Omental fat pad (tissue), 4 donors: ENCODE results near the gene DUSP14. TPM values are rescaled to one million over a fixed set of nuclear protein-coding genes. Genes with fewer than 3 reads are reported as not detected.

Source experiments
- ATAC-seq: fragments of 150-250 bp; one replicate; pipeline ENCODE4 v1.9.1; 2016; ENCODE audit warnings: mild to moderate bottlenecking, moderate library complexity; ENCODE audit not compliant: low FRiP score
- DNase-seq: peaks from one replicate; pipeline ENCODE4 v3.0.0-alpha.2; 2019; ENCODE audit warnings: low spot score
- total RNA-seq, 4 donors: library from RNA; depleted of rRNA; stranded (reverse); fragments of >200 nt; gene quantifications; one replicate each; pipeline ENCODE4 v1.1.0, GENCODE V29; 2016
- TF ChIP-seq, protein P1 (sequence below), 3 donors: fragments of 450-650 bp; IDR thresholded peaks; one replicate each; pipeline ENCODE4 v1.5.1; 2016 to 2017; ENCODE audit warnings: antibody characterized with exemption in 3 of 3, mild to moderate bottlenecking in 3 of 3, moderate library complexity in 2 of 3

The DUSP14 gene
- total RNA-seq, 4 donors from 2014 or later: 12.6 to 65.7 (median 30.6) TPM

DNA sequence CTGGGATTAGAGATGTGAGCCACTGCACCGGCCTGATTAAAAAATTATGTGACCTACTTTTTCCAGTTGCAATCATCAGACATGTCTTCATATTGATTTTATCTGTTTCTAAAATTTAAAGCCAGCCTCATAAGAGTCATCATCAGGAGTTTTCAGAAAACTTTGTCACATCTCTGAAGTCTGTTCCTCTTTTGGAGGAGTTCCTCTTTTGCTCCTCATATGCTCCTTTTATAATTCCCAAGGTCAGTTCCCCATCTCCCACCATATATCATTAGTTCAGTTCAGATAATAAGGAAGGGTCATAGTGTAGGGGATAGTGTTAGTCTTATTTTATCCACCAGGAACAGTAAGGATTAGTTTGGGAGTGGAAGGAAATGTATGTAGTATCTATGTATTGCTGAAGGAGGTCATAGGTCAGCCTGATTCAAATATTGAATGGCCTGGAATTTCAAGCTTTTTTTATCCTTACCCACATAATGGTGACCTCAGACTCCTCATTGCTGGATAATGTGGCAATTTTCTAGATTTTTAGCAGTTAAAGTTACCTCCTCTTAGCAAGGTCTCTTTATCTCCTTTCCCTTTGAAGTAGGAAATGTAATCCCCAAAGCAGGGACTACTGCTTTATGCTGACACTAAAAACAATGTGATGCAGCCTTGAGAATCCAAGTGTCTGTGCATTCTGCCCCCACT, 13.8 kb upstream of the DUSP14 start:
- peak; percentile 24 for ATAC-seq
- TF ChIP-seq, protein P1, sequence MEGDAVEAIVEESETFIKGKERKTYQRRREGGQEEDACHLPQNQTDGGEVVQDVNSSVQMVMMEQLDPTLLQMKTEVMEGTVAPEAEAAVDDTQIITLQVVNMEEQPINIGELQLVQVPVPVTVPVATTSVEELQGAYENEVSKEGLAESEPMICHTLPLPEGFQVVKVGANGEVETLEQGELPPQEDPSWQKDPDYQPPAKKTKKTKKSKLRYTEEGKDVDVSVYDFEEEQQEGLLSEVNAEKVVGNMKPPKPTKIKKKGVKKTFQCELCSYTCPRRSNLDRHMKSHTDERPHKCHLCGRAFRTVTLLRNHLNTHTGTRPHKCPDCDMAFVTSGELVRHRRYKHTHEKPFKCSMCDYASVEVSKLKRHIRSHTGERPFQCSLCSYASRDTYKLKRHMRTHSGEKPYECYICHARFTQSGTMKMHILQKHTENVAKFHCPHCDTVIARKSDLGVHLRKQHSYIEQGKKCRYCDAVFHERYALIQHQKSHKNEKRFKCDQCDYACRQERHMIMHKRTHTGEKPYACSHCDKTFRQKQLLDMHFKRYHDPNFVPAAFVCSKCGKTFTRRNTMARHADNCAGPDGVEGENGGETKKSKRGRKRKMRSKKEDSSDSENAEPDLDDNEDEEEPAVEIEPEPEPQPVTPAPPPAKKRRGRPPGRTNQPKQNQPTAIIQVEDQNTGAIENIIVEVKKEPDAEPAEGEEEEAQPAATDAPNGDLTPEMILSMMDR (IDR thresholded peaks at IDR 0.05): no peak
- DNase-seq: no peak

DNA sequence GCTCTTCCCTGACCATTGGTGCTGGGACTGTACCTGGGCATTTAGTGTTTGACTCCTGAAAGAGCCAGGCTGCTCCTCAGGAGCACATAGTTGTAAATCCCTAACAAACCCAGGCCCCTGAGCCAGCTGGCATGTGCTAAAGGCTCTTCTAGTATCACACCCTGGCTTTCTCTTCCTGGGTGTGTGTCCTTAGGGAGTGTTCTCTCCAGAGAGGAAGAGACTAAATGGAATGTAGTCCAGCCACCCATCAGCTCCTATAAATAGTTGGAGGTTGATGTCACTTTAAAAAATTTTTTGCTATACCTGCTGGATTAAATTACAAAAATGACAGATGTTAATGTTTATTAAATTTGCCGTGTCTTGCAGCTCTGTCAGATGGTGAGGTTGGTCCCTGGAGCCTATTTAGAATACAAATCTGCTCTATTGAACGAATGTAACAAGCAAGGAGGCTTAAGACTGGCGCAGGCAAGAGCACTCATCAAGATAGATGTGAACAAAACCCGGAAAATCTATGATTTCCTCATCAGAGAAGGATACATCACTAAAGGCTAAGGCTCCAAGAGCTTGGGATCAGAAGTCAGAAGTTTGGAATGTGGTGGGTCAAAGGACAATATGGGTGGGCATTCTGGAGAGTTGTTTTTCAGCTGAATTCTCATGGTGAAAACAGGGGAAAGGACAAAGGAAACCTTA, 13.1 kb upstream of the DUSP14 start:
- TF ChIP-seq, protein P1 (IDR thresholded peaks at IDR 0.05): no peak
- DNase-seq (no peak), ATAC-seq (peak; percentile 64)

DNA sequence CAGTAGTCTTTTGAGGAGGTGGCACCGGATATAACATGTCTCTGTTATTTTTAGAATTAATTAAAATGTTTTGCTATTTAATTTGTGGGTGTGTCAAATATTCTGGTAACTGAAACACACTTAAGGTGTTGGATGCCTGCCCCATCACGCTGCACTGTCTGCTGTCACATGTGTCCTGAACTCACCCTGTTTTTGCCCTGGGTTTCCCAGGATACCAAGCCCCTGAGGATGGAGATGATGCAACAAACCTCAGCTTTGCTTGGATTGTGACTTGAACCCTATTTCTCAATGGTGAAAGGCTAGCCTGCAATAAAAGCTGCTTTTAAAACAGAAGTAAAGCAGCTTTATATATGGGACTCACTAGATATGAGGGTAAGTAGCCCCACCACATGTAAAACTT, 11.5 kb upstream of the DUSP14 start:
- ATAC-seq: no peak
- DNase-seq: no peak

DNA sequence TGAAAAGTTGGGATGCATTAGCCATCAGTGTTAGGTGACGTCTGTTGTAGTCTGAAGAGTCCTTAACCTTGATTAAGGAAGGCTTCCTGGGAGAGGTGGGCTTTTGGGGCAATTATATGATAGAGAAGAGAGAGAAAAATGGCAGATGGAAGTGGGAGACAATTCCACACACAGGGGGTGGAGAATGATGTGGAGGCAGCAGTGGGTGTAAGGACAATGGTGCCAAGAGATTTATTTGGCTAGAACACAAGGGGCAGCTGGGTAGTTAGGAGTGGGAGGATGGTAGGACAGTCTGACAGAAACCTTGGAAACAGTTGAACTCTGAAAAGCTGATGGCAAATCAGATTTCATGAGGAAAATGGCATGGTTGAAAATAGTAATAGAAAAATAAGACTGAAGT, 10.7 kb upstream of the DUSP14 start:
- TF ChIP-seq, protein P1 (IDR thresholded peaks at IDR 0.05): no peak

More for the DNA sequence above, 11.5 kb upstream of the DUSP14 start:
- TF ChIP-seq, protein P1 (IDR thresholded peaks at IDR 0.05): no peak

DNA sequence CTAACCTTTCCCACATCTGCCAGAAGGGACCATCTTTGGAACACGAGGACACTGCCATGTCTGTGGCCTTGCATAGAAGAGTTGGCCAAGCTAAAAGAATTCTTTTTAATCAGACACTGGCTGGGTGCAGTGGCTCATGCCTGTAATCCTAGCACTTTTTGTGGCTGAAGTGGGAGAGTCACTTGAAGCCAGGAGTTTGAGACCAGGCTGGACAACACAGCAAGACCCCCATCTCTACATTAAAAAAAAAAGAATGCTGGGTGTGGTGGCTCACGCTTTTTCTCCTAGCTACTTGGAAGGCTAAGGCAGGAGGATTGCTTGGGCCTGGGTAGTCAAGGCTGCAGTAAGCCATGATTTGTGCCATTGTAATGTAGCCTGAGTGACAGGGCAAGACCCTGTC, 9.3 kb upstream of the DUSP14 start:
- TF ChIP-seq, protein P1 (IDR thresholded peaks at IDR 0.05): no peak
- no peak for DNase-seq
- no peak for ATAC-seq

More for the DNA sequence above, 10.7 kb upstream of the DUSP14 start:
- no peak for DNase-seq
- ATAC-seq: no peak

DNA sequence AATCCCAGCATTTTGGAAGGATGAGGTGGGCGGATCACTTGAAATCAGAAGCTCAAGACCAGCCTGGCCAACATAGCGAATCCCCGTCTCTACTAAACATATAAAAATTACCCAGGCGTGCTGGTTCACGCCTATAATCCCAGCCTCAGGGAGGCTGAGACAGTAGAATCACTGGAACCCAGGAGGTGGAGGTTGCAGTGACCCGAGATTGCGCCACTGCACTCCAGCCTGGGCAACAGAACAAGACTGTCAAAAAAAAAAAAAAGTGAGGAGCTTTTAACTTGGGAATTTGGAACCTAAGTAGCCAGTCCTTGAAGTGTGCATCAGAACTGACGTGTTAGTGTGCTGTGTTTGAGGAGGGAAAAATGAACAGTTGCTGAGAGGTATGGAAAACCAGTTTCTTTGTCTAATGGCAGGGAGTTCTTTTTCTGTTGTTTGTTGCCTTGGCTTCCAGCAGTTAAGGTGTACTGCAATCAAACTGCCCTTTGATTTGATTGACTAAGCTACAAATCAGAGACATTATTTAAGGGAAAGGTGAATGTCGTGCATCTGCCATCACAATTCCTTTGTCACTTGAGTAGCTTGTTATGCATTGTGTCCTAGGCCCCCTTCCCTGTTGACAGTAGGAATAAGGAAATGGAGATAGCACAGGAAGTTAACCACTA, 8.6 kb upstream of the DUSP14 start:
- DNase-seq (no peak), ATAC-seq (no peak)

More for the DNA sequence above, 8.6 kb upstream of the DUSP14 start:
- TF ChIP-seq, protein P1 (IDR thresholded peaks at IDR 0.05): no peak
